Subcutaneous adipose tissue (tissue), 4 donors: ENCODE measurements around the gene DCP1B. TPM values are rescaled to one million over a fixed set of nuclear protein-coding genes. Genes with fewer than 3 reads are reported as not detected.

ENCODE experiments used
- total RNA-seq, 4 donors: library from RNA; depleted of rRNA; stranded (reverse); fragments of >200 nt; gene quantifications; one replicate each; pipeline ENCODE4 v1.1.0, GENCODE V29; 2016

The DCP1B gene
- total RNA-seq, 4 donors from 2014 or later, result 12.4 to 13.2 (median 12.9) TPM

Other genes with a start within 250 kb of the DCP1B start
- not detected for gene LRTM2, start 183.9 kb downstream of the DCP1B start, total RNA-seq
- gene CACNA2D4, start 85.8 kb downstream of the DCP1B start, total RNA-seq, result 10 to 100 TPM in 2 of 4 donors, 1 to 10 TPM in 2; 3.3 to 29.1 (median 11.5) TPM
- gene CACNA1C, start 48.5 kb upstream of the DCP1B start, total RNA-seq, result 1 to 10 TPM; 2.9 to 5.3 (median 4.3) TPM